GM18499 (cell line): ENCODE results near the gene SNCAIP.

ENCODE experiments used
- ATAC-seq: cut with Tn5 transposase; IDR thresholded peaks from one replicate; pipeline ENCODE4 v1.9.1; 2021; ENCODE audit warnings: moderate number of reproducible peaks; ENCODE audit not compliant: insufficient read depth, unreplicated experiment

The SNCAIP gene

GRCh38 chr5:122420091-122420490 lies 108.1 kb downstream of the SNCAIP start:
- no peak for ATAC-seq

GRCh38 chr5:122420537-122421236 lies 108.7 kb downstream of the SNCAIP start:
- ATAC-seq = no peak

DNA sequence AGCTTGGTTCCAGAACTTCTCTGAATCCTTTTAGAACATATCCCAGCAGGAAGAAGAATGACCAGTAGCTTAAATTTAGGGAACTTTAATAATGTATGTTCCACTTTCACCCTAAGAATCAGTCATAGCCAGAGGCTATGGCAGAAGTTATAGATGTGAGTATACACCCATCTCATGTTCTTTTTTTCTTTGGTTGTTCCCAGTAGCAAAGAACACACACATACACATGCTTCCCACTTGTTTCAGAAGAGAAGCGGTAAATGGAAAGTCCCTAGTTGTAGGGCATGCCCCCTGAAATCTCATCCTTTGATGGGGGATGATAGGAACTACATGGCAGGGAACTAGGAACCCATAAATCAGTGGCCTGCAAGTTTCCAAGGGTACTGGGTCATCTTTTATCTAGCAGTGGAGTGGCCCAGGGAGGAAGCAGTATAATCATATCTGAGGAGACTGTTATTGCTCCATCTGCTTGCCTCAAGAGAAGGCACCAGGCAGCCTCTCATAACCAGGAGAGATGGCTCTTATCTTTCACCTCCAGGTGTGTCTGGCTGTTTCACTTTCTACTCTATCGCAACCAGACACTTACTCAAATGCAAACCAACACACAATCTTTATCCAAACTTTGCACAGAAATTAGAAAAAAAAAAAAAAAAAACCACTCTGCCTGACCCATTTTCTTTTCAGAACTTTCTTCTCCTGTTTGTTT lies 109.5 kb downstream of the SNCAIP start:
- ATAC-seq = peak; percentile 49

GRCh38 chr5:122423221-122423620 lies 111.2 kb downstream of the SNCAIP start:
- ATAC-seq = no peak

DNA sequence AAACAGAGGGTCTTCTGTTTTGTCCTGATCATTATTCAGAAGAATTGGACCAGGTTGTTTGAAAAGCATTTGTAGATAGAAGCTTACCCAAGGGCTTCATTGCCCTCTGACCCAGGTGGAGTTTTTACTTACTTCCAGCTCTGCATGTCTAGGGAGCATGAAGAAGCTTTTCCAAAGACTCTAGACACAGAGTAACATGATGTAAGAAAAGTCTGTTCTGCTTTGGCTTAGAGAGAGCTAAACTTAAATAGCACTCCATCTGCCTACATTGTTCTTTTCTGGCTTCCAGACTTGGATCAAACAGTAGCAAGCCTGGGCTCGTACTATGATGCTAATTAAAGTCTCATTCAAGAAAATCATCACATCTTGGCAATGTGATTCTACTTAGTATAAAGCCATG lies 112.1 kb downstream of the SNCAIP start:
- no peak for ATAC-seq

DNA sequence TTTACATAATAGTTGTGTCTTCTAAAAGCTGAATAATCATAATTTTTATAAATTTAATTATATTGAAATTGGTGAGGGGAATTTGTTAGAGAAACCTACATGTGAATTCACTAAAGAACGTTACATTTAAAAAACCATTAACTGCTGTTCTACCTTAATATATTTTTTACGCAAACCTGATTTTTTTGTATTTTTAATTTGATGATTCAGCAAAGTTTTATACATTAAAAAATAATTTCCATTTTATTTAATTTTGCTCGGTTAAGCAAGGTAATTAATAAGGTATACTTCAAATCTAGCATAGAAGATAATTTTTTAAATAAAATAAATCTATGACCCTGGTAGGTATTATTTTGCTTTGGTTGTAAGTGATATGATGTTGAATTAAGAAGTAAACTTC lies 114.3 kb downstream of the SNCAIP start:
- no peak for ATAC-seq

DNA sequence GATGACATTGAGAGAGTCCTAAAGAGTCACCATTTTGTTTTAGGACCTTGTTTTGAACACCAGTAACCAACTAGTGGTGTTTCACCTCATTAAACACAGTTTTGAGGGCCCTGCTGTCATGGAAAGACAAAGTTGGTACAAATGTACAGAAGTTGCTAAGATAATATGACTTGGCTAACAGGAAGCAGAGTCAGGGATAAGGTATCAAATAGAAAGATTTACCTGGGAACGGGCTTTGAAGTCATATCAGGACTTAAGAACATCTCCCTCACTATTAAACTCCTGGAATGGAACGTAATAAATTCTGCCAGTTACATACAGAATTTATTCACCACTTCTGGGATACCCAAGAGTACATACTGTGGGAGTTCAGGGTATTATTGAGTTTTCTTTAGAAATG lies 115.6 kb downstream of the SNCAIP start:
- no peak for ATAC-seq

- ATAC-seq = no peak
These were observed 117.7 kb downstream of the SNCAIP start for GRCh38 chr5:122429545-122430318.

- ATAC-seq = no peak
These were observed 118.2 kb downstream of the SNCAIP start for GRCh38 chr5:122430319-122430586.

GRCh38 chr5:122431298-122431697 lies 119.3 kb downstream of the SNCAIP start:
- no peak for ATAC-seq

DNA sequence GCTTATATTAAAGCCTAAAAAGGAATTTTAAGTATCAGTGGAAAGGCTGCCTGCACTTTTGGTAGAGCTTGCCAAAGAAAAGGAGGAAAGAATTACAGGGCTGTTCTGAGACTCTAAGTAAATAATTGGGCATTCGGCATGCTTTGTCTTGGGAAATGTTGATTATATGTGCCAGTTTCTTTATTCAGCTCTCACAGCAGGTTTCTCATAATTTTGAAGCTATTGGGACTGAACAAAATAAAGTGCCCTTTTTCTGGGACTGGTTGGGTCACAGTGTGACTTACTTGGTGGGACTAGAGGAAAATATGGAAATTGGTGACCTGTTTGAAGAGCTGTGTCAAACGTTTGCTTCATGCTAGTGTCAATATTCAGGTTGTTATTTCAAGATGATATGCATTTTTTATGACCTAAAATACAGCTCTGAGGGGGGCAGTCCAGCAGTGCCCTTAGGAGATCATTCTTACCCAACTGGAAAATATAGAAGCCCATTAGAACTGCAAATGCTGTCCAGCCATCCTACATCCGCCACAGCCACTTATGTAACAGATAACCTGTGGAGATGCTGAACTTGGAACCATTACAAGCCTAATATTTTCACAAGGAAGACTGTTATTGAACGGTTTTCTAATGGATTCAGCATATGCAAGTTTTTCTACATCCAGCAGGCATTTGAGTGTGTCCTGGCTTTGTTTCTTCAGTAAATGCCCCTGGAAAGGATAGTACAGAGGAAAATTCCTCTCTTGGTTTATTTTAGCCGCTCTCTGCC lies 122.4 kb downstream of the SNCAIP start:
- ATAC-seq = no peak

DNA sequence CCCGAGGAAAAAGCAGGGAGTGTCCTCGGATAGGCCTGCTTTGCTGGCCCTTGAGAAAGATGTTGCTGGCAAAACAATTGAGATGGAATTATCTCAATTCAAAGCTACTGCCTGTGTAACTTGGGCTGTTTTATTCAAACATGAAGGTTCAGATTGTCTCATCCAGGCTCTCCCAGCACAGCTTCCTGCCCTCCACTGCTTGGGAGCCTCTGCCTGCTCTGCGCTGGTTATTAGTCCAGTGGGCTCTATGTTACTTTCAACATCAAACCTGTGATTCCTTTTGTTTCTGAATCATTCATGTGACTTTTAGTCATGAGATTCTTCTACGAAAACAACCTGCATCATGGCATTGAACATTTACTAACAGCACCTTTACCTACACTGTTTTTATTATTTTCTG lies 123.2 kb downstream of the SNCAIP start:
- ATAC-seq = no peak

- ATAC-seq = no peak
These were observed 123.7 kb downstream of the SNCAIP start for GRCh38 chr5:122435761-122436160.

DNA sequence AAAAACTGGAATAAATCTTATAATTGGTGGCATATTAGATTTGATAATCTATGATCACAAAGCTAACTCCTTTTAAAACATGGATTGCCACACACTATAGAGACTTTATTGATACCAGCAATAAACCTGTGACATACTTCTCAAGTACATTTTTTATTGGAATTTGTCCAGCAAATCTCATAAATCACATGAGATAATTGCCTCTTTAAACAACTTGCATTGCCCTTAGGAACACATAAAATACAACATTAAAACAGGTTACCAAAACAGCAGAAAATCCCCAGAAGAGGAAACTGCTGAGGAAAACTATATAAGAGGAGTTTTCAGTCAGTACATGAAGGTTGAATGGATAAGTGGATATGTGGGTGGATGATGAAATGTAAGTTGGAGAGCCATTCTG lies 124.6 kb downstream of the SNCAIP start:
- ATAC-seq = no peak

DNA sequence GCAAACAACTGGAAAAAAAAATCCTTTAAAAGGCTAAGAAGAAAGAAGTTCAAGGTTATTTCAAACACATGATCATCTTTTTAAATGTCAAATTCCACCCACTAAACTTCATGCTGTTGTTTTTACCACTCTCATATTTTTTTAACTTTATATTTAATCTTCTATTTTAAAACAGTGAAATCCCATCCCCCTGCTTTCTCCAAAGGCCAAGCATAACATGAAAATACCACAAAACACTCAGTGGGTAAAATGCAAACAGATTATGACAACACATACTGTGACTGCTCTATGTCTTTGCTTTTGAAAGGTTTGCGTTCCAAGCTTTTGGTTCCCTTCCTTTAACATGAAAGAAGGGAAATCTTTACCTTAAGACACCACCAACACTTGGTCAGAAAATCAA lies 127.6 kb downstream of the SNCAIP start:
- no peak for ATAC-seq

- ATAC-seq = peak; percentile 45
These were observed 130.9 kb downstream of the SNCAIP start for GRCh38 chr5:122442938-122443337.

DNA sequence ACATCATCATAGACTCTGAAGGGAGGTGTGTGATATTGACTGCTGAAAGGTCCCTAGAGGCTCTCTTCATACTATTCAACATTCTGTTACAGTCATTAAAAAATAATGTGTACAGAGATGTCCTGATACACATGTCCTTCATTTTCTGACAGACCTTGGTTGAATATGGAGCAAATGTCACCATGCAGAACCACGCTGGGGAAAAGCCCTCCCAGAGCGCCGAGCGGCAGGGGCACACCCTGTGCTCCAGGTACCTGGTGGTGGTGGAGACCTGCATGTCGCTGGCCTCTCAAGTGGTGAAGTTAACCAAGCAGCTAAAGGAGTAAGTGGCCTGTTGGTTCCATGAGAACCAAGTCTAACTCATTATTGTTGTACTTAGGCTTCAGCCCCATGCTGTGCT lies 132.4 kb downstream of the SNCAIP start:
- ATAC-seq = no peak

DNA sequence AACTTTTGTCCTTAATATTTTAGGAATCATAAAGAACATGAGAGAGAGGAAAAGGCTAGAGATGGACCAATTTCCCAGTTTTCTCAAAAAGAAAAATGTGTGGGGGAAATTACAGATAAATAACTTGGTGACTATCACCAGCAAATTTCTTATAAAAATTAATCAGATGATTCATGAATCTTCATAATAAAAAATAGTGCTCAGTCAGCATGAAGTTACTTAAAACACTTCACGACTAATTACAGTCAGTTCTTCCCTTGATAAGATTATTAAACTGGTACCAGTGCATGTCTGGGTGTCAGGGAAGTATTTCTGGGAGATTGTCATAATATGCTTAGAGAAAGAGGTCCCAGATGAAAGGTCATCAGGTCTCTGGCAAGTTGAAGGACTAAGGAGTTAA lies 133.0 kb downstream of the SNCAIP start:
- ATAC-seq = no peak

GRCh38 chr5:122447072-122447471 lies 135.0 kb downstream of the SNCAIP start:
- ATAC-seq = no peak

- no peak for ATAC-seq
These were observed 135.8 kb downstream of the SNCAIP start for GRCh38 chr5:122447879-122448278.

DNA sequence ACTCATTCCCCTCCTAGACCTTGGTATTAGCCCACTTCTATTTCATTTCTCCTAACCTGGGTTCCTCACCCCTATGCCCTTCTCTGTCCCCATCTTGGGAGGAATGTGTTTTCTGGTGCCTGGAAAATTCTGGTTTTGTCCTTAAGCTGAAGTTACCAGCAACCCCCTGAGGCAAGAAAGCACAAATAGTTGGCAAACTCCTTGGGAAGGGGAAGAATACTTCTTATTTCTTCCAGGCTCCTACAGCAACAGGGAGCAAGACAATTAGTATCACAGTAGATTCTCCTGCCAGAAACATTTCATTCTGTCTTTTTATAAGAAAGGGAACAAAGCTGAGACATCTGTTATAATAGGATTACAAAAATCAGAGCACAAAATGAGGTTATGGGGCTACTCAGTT lies 142.5 kb downstream of the SNCAIP start:
- ATAC-seq = no peak
